DND-41 (cell line): Measurements from ENCODE around the gene COG3.

Experiments used
- ATAC-seq: fragments of 200-7000 bp; cut with Tn5 transposase; 3 replicates; pipeline ENCODE4 v1.9.1; 2021; ENCODE audit warnings: low read depth; ENCODE audit not compliant: insufficient read depth
- DNase-seq: peaks from one replicate; pipeline ENCODE4 v3.0.0-alpha.2; 2020
- H2AFZ ChIP-seq: 2 replicates; pipeline ENCODE4 v1.6.0; 2012; ENCODE audit warnings: low read depth, low read length
- H3K27ac ChIP-seq: 2 replicates; pipeline ENCODE4 v1.5.1; 2012; ENCODE audit warnings: low read length, inconsistent platforms
- H3K27me3 ChIP-seq: fragments of 200-600 bp; sonication (generic); 2 replicates; pipeline ENCODE4 v1.6.0; 2012; ENCODE audit warnings: low read length, mild to moderate bottlenecking, inconsistent platforms; ENCODE audit not compliant: insufficient read depth, poor library complexity
- H3K36me3 ChIP-seq: 2 replicates; pipeline ENCODE4 v1.5.1; 2012; ENCODE audit warnings: low read length, inconsistent platforms; ENCODE audit not compliant: insufficient read depth
- H3K4me1 ChIP-seq: 2 replicates; pipeline ENCODE4 v1.5.1; 2012; ENCODE audit warnings: mild to moderate bottlenecking, low read length; ENCODE audit not compliant: insufficient read depth
- H3K4me2 ChIP-seq: 2 replicates; pipeline ENCODE4 v1.6.0; 2012; ENCODE audit warnings: mild to moderate bottlenecking, moderate library complexity, low read length, inconsistent platforms; ENCODE audit not compliant: insufficient read depth
- H3K4me3 ChIP-seq, 2 experiments: fragments of 200-600 bp in 1 of 2; shearing (Covaris generic) in 1 of 2; 2 replicates each; pipeline ENCODE4 v1.5.1; 2012 to 2016; ENCODE audit warnings: inconsistent platforms in 2 of 2, low read length in 2 of 2, mild to moderate bottlenecking in 2 of 2, low read depth in 1 of 2, moderate library complexity in 1 of 2
- H3K79me2 ChIP-seq: 2 replicates; pipeline ENCODE4 v1.6.0; 2012; ENCODE audit warnings: low read length, inconsistent platforms; ENCODE audit not compliant: insufficient read depth
- H3K9ac ChIP-seq: 2 replicates; pipeline ENCODE4 v1.6.0; 2012; ENCODE audit warnings: low read depth, mild to moderate bottlenecking, inconsistent platforms, low read length, moderate library complexity
- H3K9me3 ChIP-seq: 2 replicates; pipeline ENCODE4 v1.5.1; 2012; ENCODE audit warnings: low read length, moderate library complexity, mild to moderate bottlenecking, inconsistent platforms; ENCODE audit not compliant: insufficient read depth, severe bottlenecking
- H4K20me1 ChIP-seq: 2 replicates; pipeline ENCODE4 v1.6.0; 2012; ENCODE audit warnings: low read length; ENCODE audit not compliant: insufficient read depth
- CTCF ChIP-seq: IDR thresholded peaks from 2 replicates; pipeline ENCODE4 v1.5.1; 2012; ENCODE audit warnings: borderline replicate concordance, low read length, moderate library complexity, mild to moderate bottlenecking; ENCODE audit not compliant: poor library complexity, severe bottlenecking; ENCODE audit errors: extremely low read depth
- EZH2 ChIP-seq: IDR thresholded peaks from 3 replicates; pipeline ENCODE4 v1.6.1; 2012; ENCODE audit warnings: borderline replicate concordance, low read depth, mild to moderate bottlenecking, moderate library complexity, low read length, inconsistent platforms; ENCODE audit not compliant: severe bottlenecking

The COG3 gene

GRCh38 chr13:45436332-45436731, 28.4 kb upstream of the COG3 start:
- no peak overlapping the region for H3K27ac ChIP-seq
- no peak for TF ChIP-seq EZH2
- no peak for TF ChIP-seq CTCF
- no peaks in the 10 kb centered on the region for H3K4me1 ChIP-seq
- no peaks in the 10 kb centered on the region for H4K20me1 ChIP-seq
- H3K4me3 ChIP-seq = no peak overlapping the region
- no peak overlapping the region for H3K4me2 ChIP-seq
- no peaks in the 10 kb centered on the region for H3K9me3 ChIP-seq
- no peaks in the 10 kb centered on the region for H3K79me2 ChIP-seq
- H2AFZ ChIP-seq = no peak overlapping the region
- H3K36me3 ChIP-seq = no peaks in the 10 kb centered on the region
- no peak for DNase-seq
- no peak overlapping the region for H3K9ac ChIP-seq
- no peaks in the 10 kb centered on the region for H3K27me3 ChIP-seq
- no peak for ATAC-seq

GRCh38 chr13:45436953-45437352, 27.8 kb upstream of the COG3 start:
- Histone ChIP-seq H3K36me3 (no peaks in the 10 kb centered on the region), H4K20me1 (no peaks in the 10 kb centered on the region), H3K27me3 (no peaks in the 10 kb centered on the region), H2AFZ (no peak overlapping the region), H3K4me2 (no peak overlapping the region), H3K9me3 (no peaks in the 10 kb centered on the region), H3K27ac (no peak overlapping the region), H3K9ac (no peak overlapping the region), H3K79me2 (no peaks in the 10 kb centered on the region), H3K4me3 (no peak overlapping the region), H3K4me1 (0 out of 2 replicates have a peak, but pooled peaks cover 5% of the 10 kb centered on the region)
- ATAC-seq (no peak), DNase-seq (no peak)
- TF ChIP-seq CTCF (no peak), EZH2 (no peak)

- no peak overlapping the region for H3K27ac ChIP-seq
- no peaks in the 10 kb centered on the region for H4K20me1 ChIP-seq
- no peaks in the 10 kb centered on the region for H3K9me3 ChIP-seq
- ATAC-seq (no peak), DNase-seq (no peak)
- H3K4me1 ChIP-seq = 0 out of 2 replicates have a peak, but pooled peaks cover 6% of the 10 kb centered on the region
- no peak overlapping the region for H3K4me3 ChIP-seq
- TF ChIP-seq CTCF = no peak
- no peak for TF ChIP-seq EZH2
- no peaks in the 10 kb centered on the region for H3K79me2 ChIP-seq
- H3K4me2 ChIP-seq = no peak overlapping the region
- H3K27me3 ChIP-seq = no peaks in the 10 kb centered on the region
- no peaks in the 10 kb centered on the region for H3K36me3 ChIP-seq
- no peak overlapping the region for H3K9ac ChIP-seq
- H2AFZ ChIP-seq = no peak overlapping the region
Measured at GRCh38 chr13:45437947-45438346, 26.8 kb upstream of the COG3 start.

GRCh38 chr13:45439008-45439407, 25.7 kb upstream of the COG3 start:
- Histone ChIP-seq H3K27me3 (no peaks in the 10 kb centered on the region), H3K4me3 (no peak overlapping the region), H3K36me3 (no peaks in the 10 kb centered on the region), H4K20me1 (no peaks in the 10 kb centered on the region), H3K4me1 (0 out of 2 replicates have a peak, but pooled peaks cover 6% of the 10 kb centered on the region), H3K9me3 (no peaks in the 10 kb centered on the region), H3K27ac (no peak overlapping the region), H2AFZ (no peak overlapping the region), H3K79me2 (no peaks in the 10 kb centered on the region), H3K4me2 (no peak overlapping the region), H3K9ac (no peak overlapping the region)
- ATAC-seq (no peak), DNase-seq (no peak)
- TF ChIP-seq EZH2 (no peak), CTCF (no peak)
